CD14-positive monocyte (primary cell): ENCODE data around the gene CDH5. TPM values are rescaled to one million over a fixed set of nuclear protein-coding genes. Genes with fewer than 3 reads are reported as not detected.

Experiments used
- DNase-seq, 3 donors: peaks; one replicate each; pipeline ENCODE4 v3.0.0-alpha.2; 2011 to 2022
- H2AFZ ChIP-seq: 2 replicates; pipeline ENCODE4 v1.6.0; 2012; ENCODE audit warnings: mild to moderate bottlenecking, low read depth, low read length, inconsistent platforms; ENCODE audit not compliant: insufficient read depth, poor library complexity, severe bottlenecking
- H3K27ac ChIP-seq, 2 donors: 1 replicate in 1 of 2; 2 replicates in 1 of 2; pipeline ENCODE4 v1.5.1; 2012 to 2013; ENCODE audit warnings: low read length in 2 of 2, control low read depth in 1 of 2, inconsistent platforms in 1 of 2, low read depth in 1 of 2, mild to moderate bottlenecking in 1 of 2
- H3K27me3 ChIP-seq, 2 donors: one replicate each; pipeline versions ENCODE4 v1.6.0 to v1.6.1; 2011 to 2013; ENCODE audit warnings: low read length in 2 of 2; ENCODE audit not compliant: control insufficient read depth in 2 of 2, insufficient read depth in 2 of 2
- H3K36me3 ChIP-seq, 2 donors: replicated peaks in 1 of 2; 1 replicate in 1 of 2; 2 replicates in 1 of 2; pipeline versions ENCODE4 v1.5.1 to v1.6.1; 2012 to 2013; ENCODE audit warnings: low read length in 2 of 2, control low read depth in 1 of 2, inconsistent platforms in 1 of 2, mild to moderate bottlenecking in 1 of 2; ENCODE audit not compliant: insufficient read depth in 2 of 2, control insufficient read depth in 1 of 2
- H3K4me1 ChIP-seq, 2 donors: 1 replicate in 1 of 2; 2 replicates in 1 of 2; pipeline versions ENCODE4 v1.5.1 to v1.6.1; 2012 to 2013; ENCODE audit warnings: low read length in 2 of 2, control low read depth in 1 of 2, inconsistent platforms in 1 of 2, mild to moderate bottlenecking in 1 of 2, moderate library complexity in 1 of 2; ENCODE audit not compliant: insufficient read depth in 2 of 2, control insufficient read depth in 1 of 2
- H3K4me2 ChIP-seq: replicated peaks from 2 replicates; pipeline ENCODE3; 2012; ENCODE audit warnings: low read length, moderate library complexity, mild to moderate bottlenecking; ENCODE audit not compliant: poor library complexity, severe bottlenecking; ENCODE audit errors: extremely low read depth
- H3K4me3 ChIP-seq, 3 experiments: fragments of 200-600 bp in 1 of 3; sonication (generic) in 1 of 3; replicated peaks in 1 of 3; 1 replicate in 2 of 3; 2 replicates in 1 of 3; pipeline ENCODE4 v1.5.1; 2011 to 2013; ENCODE audit warnings: low read length in 3 of 3, mild to moderate bottlenecking in 3 of 3, control low read depth in 2 of 3, low read depth in 2 of 3, inconsistent platforms in 1 of 3, moderate library complexity in 1 of 3
- H3K79me2 ChIP-seq: 2 replicates; pipeline ENCODE4 v1.6.0; 2012; ENCODE audit warnings: mild to moderate bottlenecking, control low read depth, inconsistent platforms, low read length, moderate library complexity; ENCODE audit not compliant: insufficient read depth
- H3K9ac ChIP-seq: 2 replicates; pipeline ENCODE4 v1.6.0; 2017; ENCODE audit warnings: low read length, mild to moderate bottlenecking; ENCODE audit not compliant: insufficient read depth, poor library complexity, severe bottlenecking
- H3K9me3 ChIP-seq, 2 donors: replicated peaks in 1 of 2; 1 replicate in 1 of 2; 2 replicates in 1 of 2; pipeline versions ENCODE4 v1.5.1 to v1.6.1; 2012 to 2013; ENCODE audit warnings: low read length in 2 of 2, control low read depth in 1 of 2; ENCODE audit not compliant: control insufficient read depth in 1 of 2, insufficient read depth in 1 of 2
- H4K20me1 ChIP-seq: 2 replicates; pipeline ENCODE4 v1.6.0; 2012; ENCODE audit warnings: mild to moderate bottlenecking, low read length, control low read depth, moderate library complexity; ENCODE audit not compliant: insufficient read depth
- H3K27ac Mint-ChIP-seq, 7 donors: one replicate each; pipeline ENCODE4 v1.8.0; 2020; ENCODE audit warnings: mild to moderate bottlenecking in 7 of 7, mixed read lengths in 7 of 7, moderate library complexity in 6 of 7, inconsistent platforms in 2 of 7
- H3K27me3 Mint-ChIP-seq, 3 donors: one replicate each; pipeline ENCODE4 v1.8.0; 2021 to 2022; ENCODE audit warnings: low read depth in 3 of 3, mild to moderate bottlenecking in 3 of 3, mixed read lengths in 3 of 3, moderate library complexity in 3 of 3, inconsistent platforms in 1 of 3
- H3K36me3 Mint-ChIP-seq, 2 donors: one replicate each; pipeline ENCODE4 v1.8.0; 2020; ENCODE audit warnings: mixed read lengths in 2 of 2, inconsistent platforms in 1 of 2, mild to moderate bottlenecking in 1 of 2
- H3K4me1 Mint-ChIP-seq: one replicate; pipeline ENCODE4 v1.8.0; 2020; ENCODE audit warnings: mild to moderate bottlenecking, mixed read lengths
- H3K4me3 Mint-ChIP-seq, 2 donors: one replicate each; pipeline ENCODE4 v1.8.0; 2020; ENCODE audit warnings: mild to moderate bottlenecking in 2 of 2, mixed read lengths in 2 of 2, moderate library complexity in 1 of 2
- H3K9me3 Mint-ChIP-seq, 7 donors: one replicate each; pipeline ENCODE4 v1.8.0; 2020 to 2022; ENCODE audit warnings: mixed read lengths in 7 of 7, mild to moderate bottlenecking in 6 of 7, moderate library complexity in 6 of 7, inconsistent platforms in 2 of 7
- WGBS: methylation state at CpG from one replicate; pipeline ENCODE4 v1.1.5; 2013; ENCODE audit warnings: missing lambda C conversion rate; ENCODE audit not compliant: insufficient coverage; 5-methylcytosine and 5-hydroxymethylcytosine counted together
- intact Hi-C, 2 donors: fragments of 100-400 bp; cut with micrococcal nuclease; formaldehyde crosslinking; loops; one replicate each; pipeline versions ENCODE4 v1.15.0 to v1.15.1; 2023
- polyA plus RNA-seq, 3 donors: library from polyadenylated mRNA; depleted of rRNA in 1 of 3; unstranded in 2 of 3; stranded (reverse) in 1 of 3; fragments of 300-500 nt in 2 of 3; fragments of >200 nt in 1 of 3; fragmentation: Illumina TruSeq in 2 of 3; gene quantifications; 1 replicate in 2 of 3; 2 replicates in 1 of 3; pipeline ENCODE4 v1.2.3, GENCODE V29; 2012 to 2021
- TF ChIP-seq, protein P1 (sequence below): fragments of 200-600 bp; IDR thresholded peaks from one replicate; pipeline ENCODE4 v1.8.0; 2022; ENCODE audit warnings: antibody characterized with exemption, mild to moderate bottlenecking

CDH5 gene
- polyA plus RNA-seq, 3 donors = 0.12 to 0.22 TPM; not detected in 1

DNA sequence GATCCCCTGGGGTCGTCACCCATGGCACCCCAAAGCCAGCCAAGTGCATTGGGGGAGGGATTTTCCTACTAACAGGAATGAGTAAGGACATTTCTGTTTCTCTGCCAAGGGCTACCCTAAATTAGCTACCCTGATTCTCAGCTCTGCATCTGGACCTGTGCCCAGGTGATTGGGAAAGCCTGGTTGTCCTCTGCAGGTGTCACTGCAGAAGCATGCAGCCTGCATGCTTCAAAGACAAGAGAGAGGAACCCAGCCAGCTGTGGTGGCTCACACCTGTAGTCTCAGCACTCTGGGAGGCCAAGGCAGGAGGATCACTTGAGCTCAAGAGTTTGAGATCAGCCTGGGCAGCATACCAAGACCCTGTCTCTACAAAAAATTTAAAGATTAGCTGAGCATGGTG lies 80.2 kb downstream of the CDH5 start:
- H3K79me2 ChIP-seq = no peaks in the 10 kb centered on the region
- H3K9me3 ChIP-seq = no peaks in the 10 kb centered on the region
- H3K9me3 Mint-ChIP-seq = no peaks in the 10 kb centered on the region
- no peak for DNase-seq
- no peaks in the 10 kb centered on the region for H3K4me1 ChIP-seq
- H3K4me1 Mint-ChIP-seq = no peaks in the 10 kb centered on the region
- TF ChIP-seq, protein P1, sequence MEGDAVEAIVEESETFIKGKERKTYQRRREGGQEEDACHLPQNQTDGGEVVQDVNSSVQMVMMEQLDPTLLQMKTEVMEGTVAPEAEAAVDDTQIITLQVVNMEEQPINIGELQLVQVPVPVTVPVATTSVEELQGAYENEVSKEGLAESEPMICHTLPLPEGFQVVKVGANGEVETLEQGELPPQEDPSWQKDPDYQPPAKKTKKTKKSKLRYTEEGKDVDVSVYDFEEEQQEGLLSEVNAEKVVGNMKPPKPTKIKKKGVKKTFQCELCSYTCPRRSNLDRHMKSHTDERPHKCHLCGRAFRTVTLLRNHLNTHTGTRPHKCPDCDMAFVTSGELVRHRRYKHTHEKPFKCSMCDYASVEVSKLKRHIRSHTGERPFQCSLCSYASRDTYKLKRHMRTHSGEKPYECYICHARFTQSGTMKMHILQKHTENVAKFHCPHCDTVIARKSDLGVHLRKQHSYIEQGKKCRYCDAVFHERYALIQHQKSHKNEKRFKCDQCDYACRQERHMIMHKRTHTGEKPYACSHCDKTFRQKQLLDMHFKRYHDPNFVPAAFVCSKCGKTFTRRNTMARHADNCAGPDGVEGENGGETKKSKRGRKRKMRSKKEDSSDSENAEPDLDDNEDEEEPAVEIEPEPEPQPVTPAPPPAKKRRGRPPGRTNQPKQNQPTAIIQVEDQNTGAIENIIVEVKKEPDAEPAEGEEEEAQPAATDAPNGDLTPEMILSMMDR = no peak
- H3K27me3 Mint-ChIP-seq = peaks cover 18 to 36% (median 24%) of the 10 kb centered on the region in 3 donors
- no peak overlapping the region for H2AFZ ChIP-seq
- peak overlapping the region in 1 of 7 donors; percentile 26 for H3K27ac Mint-ChIP-seq
- no peak overlapping the region for H3K4me3 ChIP-seq
- H3K36me3 ChIP-seq = no peaks in the 10 kb centered on the region
- no peaks in the 10 kb centered on the region for H3K36me3 Mint-ChIP-seq
- no peak overlapping the region for H3K4me2 ChIP-seq
- intact Hi-C loops = no loop called here
- H4K20me1 ChIP-seq = no peaks in the 10 kb centered on the region
- 100% methylated on average over 1 of the region's 1 CpG for WGBS
- no peak overlapping the region for H3K4me3 Mint-ChIP-seq
- H3K9ac ChIP-seq = no peak overlapping the region
- peaks cover 0 to 5% of the 10 kb centered on the region in 2 donors for H3K27me3 ChIP-seq
- H3K27ac ChIP-seq = no peak overlapping the region

- H3K36me3 ChIP-seq = no peaks in the 10 kb centered on the region
- intact Hi-C loops = no loop called here
- no peak overlapping the region for H3K4me2 ChIP-seq
- TF ChIP-seq, protein P1 = no peak
- H3K4me3 ChIP-seq = no peak overlapping the region
- Mint-ChIP-seq H3K9me3 (no peaks in the 10 kb centered on the region), H3K27me3 (peaks cover 18 to 32% (median 24%) of the 10 kb centered on the region in 3 donors), H3K27ac (no peak overlapping the region), H3K4me3 (no peak overlapping the region), H3K36me3 (no peaks in the 10 kb centered on the region), H3K4me1 (no peaks in the 10 kb centered on the region)
- no peaks in the 10 kb centered on the region for H3K4me1 ChIP-seq
- no peak overlapping the region for H3K27ac ChIP-seq
- no peak for DNase-seq
- no peaks in the 10 kb centered on the region for H3K79me2 ChIP-seq
- no peaks in the 10 kb centered on the region for H4K20me1 ChIP-seq
- H2AFZ ChIP-seq = no peak overlapping the region
- no peaks in the 10 kb centered on the region for H3K9me3 ChIP-seq
- H3K27me3 ChIP-seq = peaks cover 0 to 5% of the 10 kb centered on the region in 2 donors
- no peak overlapping the region for H3K9ac ChIP-seq
Observed at GRCh38 chr16:66447491-66447890, 81.0 kb downstream of the CDH5 start.
